ENCODE measurements around the gene COL4A5. TPM values are rescaled to one million over a fixed set of nuclear protein-coding genes. Genes with fewer than 3 reads are reported as not detected.

COL4A5 gene
- total RNA-seq, 3 donors from 2014 or later (not counting 1 experiment from before 2014, with no cell fraction given) = not detected

DNA sequence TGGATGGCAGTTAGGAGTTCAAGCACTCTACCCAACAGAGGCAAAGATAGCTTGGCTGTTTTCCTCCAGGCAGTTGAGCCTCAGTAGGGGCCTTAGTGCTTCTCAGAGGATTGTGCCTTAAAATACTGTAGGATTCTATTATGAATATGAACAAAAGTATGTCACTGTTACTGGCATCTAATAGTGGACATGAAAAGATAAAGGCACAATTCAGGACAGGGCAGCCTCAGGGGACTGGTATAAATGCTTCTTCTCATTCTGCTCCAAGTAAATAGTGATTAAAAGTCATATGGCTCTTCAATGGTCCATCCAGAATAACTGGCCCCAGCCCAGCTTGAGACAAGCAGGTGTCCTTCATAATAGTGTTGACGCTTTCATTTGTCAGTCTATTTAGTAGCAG lies 19.2 kb upstream of the COL4A5 start:
- H3K4me1 ChIP-seq (ENCODE audit: control insufficient read depth, insufficient read depth, low read length) = no peaks in the 10 kb centered on the region
- no peaks in the 10 kb centered on the region for H3K4me1 Mint-ChIP-seq
- no peak for DNase-seq
- H3K27me3 ChIP-seq (ENCODE audit: control insufficient read depth, insufficient read depth, low read length) = no peaks in the 10 kb centered on the region
- H3K36me3 ChIP-seq (ENCODE audit: control insufficient read depth, insufficient read depth, low read length) = no peaks in the 10 kb centered on the region
- 86% methylated on average over 1 of the region's 1 CpG for WGBS (ENCODE audit: insufficient coverage)
- H3K9me3 Mint-ChIP-seq = no peaks in the 10 kb centered on the region
- no peak overlapping the region for H3K27ac Mint-ChIP-seq
- H3K27ac ChIP-seq (ENCODE audit: low read length) = no peak overlapping the region
- no peaks in the 10 kb centered on the region for H3K27me3 Mint-ChIP-seq (ENCODE audit: low read depth in 2 of 2)
- H3K4me3 ChIP-seq (ENCODE audit: low read length) = no peak overlapping the region
- H3K9me3 ChIP-seq (ENCODE audit: control insufficient read depth, insufficient read depth, low read length) = no peaks in the 10 kb centered on the region
- no peak for ATAC-seq
- intact Hi-C loops (cut with micrococcal nuclease) = no loop called here
- TF ChIP-seq, protein P1, sequence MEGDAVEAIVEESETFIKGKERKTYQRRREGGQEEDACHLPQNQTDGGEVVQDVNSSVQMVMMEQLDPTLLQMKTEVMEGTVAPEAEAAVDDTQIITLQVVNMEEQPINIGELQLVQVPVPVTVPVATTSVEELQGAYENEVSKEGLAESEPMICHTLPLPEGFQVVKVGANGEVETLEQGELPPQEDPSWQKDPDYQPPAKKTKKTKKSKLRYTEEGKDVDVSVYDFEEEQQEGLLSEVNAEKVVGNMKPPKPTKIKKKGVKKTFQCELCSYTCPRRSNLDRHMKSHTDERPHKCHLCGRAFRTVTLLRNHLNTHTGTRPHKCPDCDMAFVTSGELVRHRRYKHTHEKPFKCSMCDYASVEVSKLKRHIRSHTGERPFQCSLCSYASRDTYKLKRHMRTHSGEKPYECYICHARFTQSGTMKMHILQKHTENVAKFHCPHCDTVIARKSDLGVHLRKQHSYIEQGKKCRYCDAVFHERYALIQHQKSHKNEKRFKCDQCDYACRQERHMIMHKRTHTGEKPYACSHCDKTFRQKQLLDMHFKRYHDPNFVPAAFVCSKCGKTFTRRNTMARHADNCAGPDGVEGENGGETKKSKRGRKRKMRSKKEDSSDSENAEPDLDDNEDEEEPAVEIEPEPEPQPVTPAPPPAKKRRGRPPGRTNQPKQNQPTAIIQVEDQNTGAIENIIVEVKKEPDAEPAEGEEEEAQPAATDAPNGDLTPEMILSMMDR (IDR thresholded peaks at IDR 0.05) = no peak
- no peak overlapping the region for H3K4me3 Mint-ChIP-seq
- H3K36me3 Mint-ChIP-seq = no peaks in the 10 kb centered on the region

DNA sequence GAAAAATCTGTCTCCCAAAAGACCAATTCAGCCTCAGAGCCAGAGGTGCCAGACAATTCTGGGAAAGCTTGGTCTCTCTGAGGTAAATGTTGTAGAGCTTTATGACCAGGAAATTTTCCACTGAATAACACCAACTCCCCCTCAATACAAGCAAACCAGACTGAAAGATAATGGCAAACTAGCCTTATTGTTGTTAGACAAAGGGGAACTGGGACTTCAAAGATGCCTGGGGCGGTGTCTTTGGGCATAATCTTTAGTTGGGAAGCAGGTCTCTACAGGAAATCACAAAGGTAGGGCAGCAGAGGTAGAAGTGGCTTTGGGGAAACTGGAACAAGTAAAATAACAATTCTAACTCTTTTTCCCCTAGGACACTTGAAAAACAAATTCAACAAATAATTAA lies 13.4 kb upstream of the COL4A5 start:
- Histone ChIP-seq H3K27me3 (ENCODE audit: control insufficient read depth, insufficient read depth, low read length) (no peaks in the 10 kb centered on the region), H3K4me3 (ENCODE audit: low read length) (no peak overlapping the region), H3K36me3 (ENCODE audit: control insufficient read depth, insufficient read depth, low read length) (no peaks in the 10 kb centered on the region), H3K27ac (ENCODE audit: low read length) (no peak overlapping the region), H3K9me3 (ENCODE audit: control insufficient read depth, insufficient read depth, low read length) (no peaks in the 10 kb centered on the region), H3K4me1 (ENCODE audit: control insufficient read depth, insufficient read depth, low read length) (no peaks in the 10 kb centered on the region)
- WGBS (ENCODE audit: insufficient coverage) = 67% methylated on average over 1 of the region's 1 CpG
- Mint-ChIP-seq H3K27ac (no peak overlapping the region), H3K4me1 (no peaks in the 10 kb centered on the region), H3K36me3 (no peaks in the 10 kb centered on the region), H3K4me3 (no peak overlapping the region), H3K9me3 (peaks cover 0 to 2% of the 10 kb centered on the region in 2 donors), H3K27me3 (ENCODE audit: low read depth in 2 of 2) (no peaks in the 10 kb centered on the region)
- TF ChIP-seq, protein P1 (IDR thresholded peaks at IDR 0.05) = no peak
- ATAC-seq = no peak
- intact Hi-C loops (cut with micrococcal nuclease) = no loop called here
- no peak for DNase-seq

DNA sequence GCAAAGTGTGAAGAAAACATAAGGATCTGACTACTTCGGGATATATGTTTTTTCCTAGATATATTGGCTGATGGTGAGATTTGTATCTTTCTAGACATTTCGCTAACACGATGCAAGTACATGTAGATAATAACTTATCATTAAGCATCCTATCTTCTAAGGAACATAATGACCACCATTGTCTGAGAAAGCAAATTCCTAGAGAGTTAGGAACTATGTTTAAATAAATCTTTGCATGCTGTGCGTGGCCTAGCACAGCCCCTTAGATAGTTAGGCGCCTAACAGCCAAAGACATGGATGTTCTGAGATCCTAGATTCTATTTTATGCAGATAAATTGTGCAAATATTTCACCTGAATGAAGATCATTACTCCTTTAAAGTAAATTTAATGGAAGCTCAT lies 4.4 kb upstream of the COL4A5 start:
- H3K4me3 Mint-ChIP-seq = no peak overlapping the region
- no peak overlapping the region for H3K27ac Mint-ChIP-seq
- ATAC-seq (no peak), DNase-seq (no peak)
- H3K4me3 ChIP-seq (ENCODE audit: low read length) = no peak overlapping the region
- TF ChIP-seq, protein P1 (IDR thresholded peaks at IDR 0.05) = no peak
- H3K4me1 Mint-ChIP-seq = no peaks in the 10 kb centered on the region
- peaks cover 3% of the 10 kb centered on the region for H3K4me1 ChIP-seq (ENCODE audit: control insufficient read depth, insufficient read depth, low read length)
- no peaks in the 10 kb centered on the region for H3K27me3 ChIP-seq (ENCODE audit: control insufficient read depth, insufficient read depth, low read length)
- intact Hi-C loops (cut with micrococcal nuclease) = no loop called here
- H3K36me3 Mint-ChIP-seq = peaks cover 2% of the 10 kb centered on the region
- H3K27me3 Mint-ChIP-seq (ENCODE audit: low read depth in 2 of 2) = peaks cover 4 to 28% of the 10 kb centered on the region in 2 donors
- 67% methylated on average over 1 of the region's 5 CpGs for WGBS (ENCODE audit: insufficient coverage)
- no peaks in the 10 kb centered on the region for H3K9me3 ChIP-seq (ENCODE audit: control insufficient read depth, insufficient read depth, low read length)
- H3K9me3 Mint-ChIP-seq = peaks cover 2 to 3% of the 10 kb centered on the region in 2 donors
- H3K27ac ChIP-seq (ENCODE audit: low read length) = no peak overlapping the region
- H3K36me3 ChIP-seq (ENCODE audit: control insufficient read depth, insufficient read depth, low read length) = no peaks in the 10 kb centered on the region

GRCh38 chrX:108437349-108438109 lies 2.1 kb upstream of the COL4A5 start:
- no peak overlapping the region for H3K27ac ChIP-seq (ENCODE audit: low read length)
- H3K9me3 ChIP-seq (ENCODE audit: control insufficient read depth, insufficient read depth, low read length) = no peaks in the 10 kb centered on the region
- H3K4me3 ChIP-seq (ENCODE audit: low read length) = no peak overlapping the region
- ATAC-seq = no peak
- TF ChIP-seq, protein P1 (IDR thresholded peaks at IDR 0.05) = no peak
- Mint-ChIP-seq H3K4me1 (no peaks in the 10 kb centered on the region), H3K27ac (no peak overlapping the region), H3K27me3 (ENCODE audit: low read depth in 2 of 2) (peaks cover 9 to 36% of the 10 kb centered on the region in 2 donors), H3K9me3 (peaks cover 2 to 3% of the 10 kb centered on the region in 2 donors), H3K4me3 (no peak overlapping the region), H3K36me3 (peaks cover 10% of the 10 kb centered on the region)
- H3K27me3 ChIP-seq (ENCODE audit: control insufficient read depth, insufficient read depth, low read length) = no peaks in the 10 kb centered on the region
- no peak for DNase-seq
- 27% methylated on average over 13 of the region's 20 CpGs for WGBS (ENCODE audit: insufficient coverage)
- intact Hi-C loops (cut with micrococcal nuclease) = no loop called here
- H3K36me3 ChIP-seq (ENCODE audit: control insufficient read depth, insufficient read depth, low read length) = no peaks in the 10 kb centered on the region
- H3K4me1 ChIP-seq (ENCODE audit: control insufficient read depth, insufficient read depth, low read length) = peaks cover 4% of the 10 kb centered on the region

Measured in natural killer cell (primary cell).